ENCODE measurements around the gene CDK18. TPM values are rescaled to one million over a fixed set of nuclear protein-coding genes. Genes with fewer than 3 reads are reported as not detected.

The CDK18 gene
- total RNA-seq = 10 to 100 TPM; 27.9 to 46.0 TPM

GRCh38 chr1:205504311-205505075, at the start of gene CDK18:
TSS of gene CDK18 (plus strand) at chr1:205504669. CDS start at chr1:205523168, 18,499 bp downstream.
- H3K36me3 ChIP-seq = no peaks in the 10 kb centered on the region
- intact Hi-C loops (cut with DNase I) = no loop called here
- TF ChIP-seq CTCF (IDR thresholded peaks at IDR 0.05) = no peak
- peak within 1 kb of the TSS; percentile 57 for H3K4me3 ChIP-seq
- H3K4me1 ChIP-seq = peaks cover 5% of the 10 kb centered on the region
- DNase-seq = peak; percentile 95
- H3K9ac ChIP-seq (ENCODE audit: low read depth in 2 of 2, low read length in 2 of 2) = peak within 1 kb of the TSS; percentile 74 to 94
- no peaks in the 10 kb centered on the region for H3K27me3 ChIP-seq
- no peaks in the 10 kb centered on the region for H3K9me3 ChIP-seq
- no peak within 1 kb of the TSS for H3K27ac ChIP-seq

GRCh38 chr1:205454903-205455335, 49.5 kb upstream of the CDK18 start:
- no peak for TF ChIP-seq CTCF (IDR thresholded peaks at IDR 0.05)
- Histone ChIP-seq H3K9ac (ENCODE audit: low read depth in 2 of 2, low read length in 2 of 2) (no peak overlapping the region), H3K4me1 (peaks cover 11% of the 10 kb centered on the region), H3K9me3 (no peaks in the 10 kb centered on the region), H3K36me3 (no peaks in the 10 kb centered on the region), H3K27ac (no peak overlapping the region), H3K27me3 (peaks cover 61% of the 10 kb centered on the region), H3K4me3 (no peak overlapping the region)
- DNase-seq = no peak
- intact Hi-C loops (cut with DNase I) = no loop called here

- H3K27ac ChIP-seq = no peak within 1 kb of the TSS
- H3K9me3 ChIP-seq = no peaks in the 10 kb centered on the region
- no peak within 1 kb of the TSS for H3K9ac ChIP-seq (ENCODE audit: low read depth in 2 of 2, low read length in 2 of 2)
- H3K4me1 ChIP-seq = peaks cover 11% of the 10 kb centered on the region
- H3K27me3 ChIP-seq = peaks cover 63% of the 10 kb centered on the region
- peak within 1 kb of the TSS; percentile 19 for H3K4me3 ChIP-seq
- no peak for DNase-seq
- no peaks in the 10 kb centered on the region for H3K36me3 ChIP-seq
- intact Hi-C loops (cut with DNase I) = no loop called here
- TF ChIP-seq CTCF (IDR thresholded peaks at IDR 0.05) = no peak
Observed at GRCh38 chr1:205455581-205456382, 48.7 kb upstream of the CDK18 start, which contains the start of gene BLACAT1. TSS of gene BLACAT1 (minus strand) at chr1:205456045.

GRCh38 chr1:205456383-205456867, 48.0 kb upstream of the CDK18 start:
- Histone ChIP-seq H3K27me3 (peaks cover 63% of the 10 kb centered on the region), H3K36me3 (no peaks in the 10 kb centered on the region), H3K4me1 (peaks cover 11% of the 10 kb centered on the region), H3K27ac (no peak overlapping the region), H3K9ac (ENCODE audit: low read depth in 2 of 2, low read length in 2 of 2) (no peak overlapping the region), H3K9me3 (no peaks in the 10 kb centered on the region), H3K4me3 (peak overlapping the region; percentile 19)
- intact Hi-C loops (cut with DNase I) = no loop called here
- no peak for TF ChIP-seq CTCF (IDR thresholded peaks at IDR 0.05)
- DNase-seq = no peak

- H3K27me3 ChIP-seq = peaks cover 63% of the 10 kb centered on the region
- TF ChIP-seq CTCF (IDR thresholded peaks at IDR 0.05) = no peak
- no peaks in the 10 kb centered on the region for H3K9me3 ChIP-seq
- intact Hi-C loops (cut with DNase I) = no loop called here
- no peak overlapping the region for H3K9ac ChIP-seq (ENCODE audit: low read depth in 2 of 2, low read length in 2 of 2)
- H3K4me3 ChIP-seq = peak overlapping the region; percentile 19
- peaks cover 11% of the 10 kb centered on the region for H3K4me1 ChIP-seq
- H3K27ac ChIP-seq = no peak overlapping the region
- no peak for DNase-seq
- no peaks in the 10 kb centered on the region for H3K36me3 ChIP-seq
Observed at GRCh38 chr1:205456868-205457745, 47.4 kb upstream of the CDK18 start.
